HFF-Myc (cell line): ENCODE measurements around the gene DNER.
"Not testable (repeated sequence)": the region's sequence is repeated elsewhere in the genome, so short reads cannot be mapped to it uniquely, and the experiment has no call there.

Source experiments
- DNase-seq: peaks from one replicate; pipeline ENCODE4 v3.0.0-alpha.2; 2011; ENCODE audit warnings: low read depth; ENCODE audit errors: extremely low read depth
- H3K4me3 ChIP-seq: replicated peaks from 2 replicates; pipeline ENCODE4 v1.5.1; 2011; ENCODE audit warnings: low read depth, mild to moderate bottlenecking, control low read depth, low read length
- CTCF ChIP-seq: IDR thresholded peaks from 2 replicates; pipeline ENCODE4 v1.5.1; 2012; ENCODE audit warnings: mild to moderate bottlenecking, low read depth, low read length, control low read depth; ENCODE audit errors: missing control alignments

DNER gene

GRCh38 chr2:229344151-229344551, 370.2 kb downstream of the DNER start:
- H3K4me3 ChIP-seq = no peak overlapping the region
- peak; percentile 94 for DNase-seq
- TF ChIP-seq CTCF = no peak

DNA sequence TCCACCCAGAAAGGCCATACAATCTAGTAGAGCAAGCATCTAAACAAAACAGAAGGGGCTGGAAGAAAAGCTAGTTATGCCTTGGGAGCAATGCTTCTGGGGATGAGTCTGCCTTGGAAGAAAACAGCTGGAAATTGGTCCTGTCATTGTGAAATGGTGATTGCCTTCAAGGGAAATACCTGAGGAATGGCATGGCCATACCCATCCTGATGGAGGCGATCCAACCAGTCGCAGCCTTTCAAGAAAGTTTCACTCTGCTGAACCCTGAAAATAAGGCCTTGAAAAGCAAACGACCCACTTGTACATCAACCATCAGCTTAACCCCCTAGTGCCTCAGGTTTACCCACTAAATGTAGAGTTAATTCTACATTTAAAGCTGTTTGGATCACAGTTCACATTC, 370.7 kb downstream of the DNER start:
- no peak for TF ChIP-seq CTCF
- DNase-seq = no peak
- H3K4me3 ChIP-seq = no peak overlapping the region

DNA sequence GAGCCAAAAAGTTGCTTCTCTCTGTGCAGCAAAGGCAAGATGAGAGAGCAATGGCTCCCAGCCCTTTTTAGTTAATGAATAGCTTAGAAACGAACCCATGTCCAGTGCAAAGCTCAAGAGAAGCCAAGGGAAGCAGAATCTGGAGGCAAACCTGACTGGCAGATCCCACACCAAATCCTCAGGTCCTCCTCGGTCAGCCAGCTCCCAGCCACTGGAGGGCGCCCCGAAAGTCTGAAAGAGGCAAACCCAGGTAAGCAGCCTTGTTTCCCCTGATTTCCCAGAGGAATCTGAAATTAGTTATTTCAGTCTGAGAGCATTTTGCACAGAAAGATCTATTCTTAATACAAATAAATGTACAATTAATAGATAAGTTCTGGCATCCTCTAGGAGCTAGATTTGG, 372.0 kb downstream of the DNER start:
- peak; percentile 67 for TF ChIP-seq CTCF
- no peak for DNase-seq

GRCh38 chr2:229340086-229340760, 374.1 kb downstream of the DNER start:
- no peak overlapping the region for H3K4me3 ChIP-seq
- DNase-seq = peak; percentile 94
- no peak for TF ChIP-seq CTCF

More for the DNA sequence above, 372.0 kb downstream of the DNER start:
- no peak overlapping the region for H3K4me3 ChIP-seq

DNA sequence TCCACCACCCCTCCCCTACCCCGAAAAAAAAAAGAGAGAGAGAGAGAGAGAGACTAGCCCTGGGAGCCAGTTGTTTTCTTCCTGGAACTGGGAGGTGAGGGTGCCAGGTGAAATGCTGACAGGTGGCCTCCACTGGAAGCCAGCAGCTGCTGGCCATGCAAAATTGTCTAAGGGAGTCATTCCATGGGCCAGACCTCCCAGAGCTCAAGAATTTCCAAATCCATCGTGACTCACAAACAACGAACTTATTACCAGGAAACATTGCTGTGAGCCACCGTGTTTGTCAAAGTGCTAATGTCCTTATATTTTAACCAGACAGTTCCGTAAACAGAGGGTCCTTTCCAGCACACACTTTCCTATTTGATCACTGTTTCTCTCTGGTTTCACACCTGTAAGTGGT, 374.7 kb downstream of the DNER start:
- no peak overlapping the region for H3K4me3 ChIP-seq
- DNase-seq = peak; percentile 82
- no peak for TF ChIP-seq CTCF

GRCh38 chr2:229339171-229339570, 375.2 kb downstream of the DNER start:
- not testable (repeated sequence) for DNase-seq

DNA sequence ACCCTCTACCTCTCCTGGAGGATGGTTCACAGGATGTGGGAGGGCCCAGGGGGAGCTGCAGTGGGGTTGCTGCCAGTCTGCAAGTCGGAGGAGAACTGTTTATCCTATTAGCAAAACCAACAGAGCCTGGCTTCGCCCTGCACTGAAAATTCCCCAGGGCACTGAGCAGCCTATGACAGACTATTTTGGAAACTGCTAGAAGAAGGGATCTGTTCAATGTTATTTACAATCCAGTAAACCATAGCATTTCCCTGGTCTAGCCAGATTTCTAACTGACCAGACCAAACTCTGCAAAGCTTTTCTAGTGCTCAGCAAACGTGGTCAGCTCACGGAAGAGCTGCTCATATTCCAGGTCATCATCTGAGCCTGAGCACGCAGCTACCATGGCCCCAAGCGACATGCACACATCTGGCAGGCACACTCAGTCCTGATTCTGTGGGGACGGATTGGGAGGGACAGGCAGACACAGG, 378.4 kb downstream of the DNER start:
- DNase-seq = no peak
- no peak overlapping the region for H3K4me3 ChIP-seq
- no peak for TF ChIP-seq CTCF

More at GRCh38 chr2:229339171-229339570, 375.2 kb downstream of the DNER start:
- not testable (repeated sequence) for H3K4me3 ChIP-seq
